ENCODE data around the gene PMS2.

PMS2 gene

DNA sequence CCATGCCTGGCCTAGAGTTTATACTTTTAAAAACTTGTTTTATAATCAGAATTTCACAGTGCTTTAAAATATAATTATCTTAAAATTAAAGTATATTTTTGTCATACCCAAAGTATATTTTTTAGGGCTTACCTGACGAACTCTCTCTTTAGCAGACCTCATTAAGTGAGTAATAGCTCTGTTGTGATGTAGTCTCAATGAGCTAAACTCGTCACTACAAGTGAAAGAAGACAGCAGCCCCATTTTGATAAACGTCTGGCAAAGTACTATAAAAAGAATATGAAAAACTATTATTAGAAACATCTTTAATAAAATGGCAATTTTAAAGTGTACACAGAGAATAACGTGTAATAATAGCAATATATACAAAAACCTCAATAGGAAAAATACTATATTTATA, 40.9 kb upstream of the PMS2 start:
- no peak for TF ChIP-seq ZBTB7A (IDR thresholded peaks at IDR 0.05; ENCODE audit: low read depth)
- TF ChIP-seq, protein P1, sequence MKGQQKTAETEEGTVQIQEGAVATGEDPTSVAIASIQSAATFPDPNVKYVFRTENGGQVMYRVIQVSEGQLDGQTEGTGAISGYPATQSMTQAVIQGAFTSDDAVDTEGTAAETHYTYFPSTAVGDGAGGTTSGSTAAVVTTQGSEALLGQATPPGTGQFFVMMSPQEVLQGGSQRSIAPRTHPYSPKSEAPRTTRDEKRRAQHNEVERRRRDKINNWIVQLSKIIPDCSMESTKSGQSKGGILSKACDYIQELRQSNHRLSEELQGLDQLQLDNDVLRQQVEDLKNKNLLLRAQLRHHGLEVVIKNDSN (IDR thresholded peaks at IDR 0.05): no peak
- no peak for TF ChIP-seq RAD21 (IDR thresholded peaks at IDR 0.05; ENCODE audit: low read depth)
- TF ChIP-seq EGR1 (IDR thresholded peaks at IDR 0.05): no peak

DNA sequence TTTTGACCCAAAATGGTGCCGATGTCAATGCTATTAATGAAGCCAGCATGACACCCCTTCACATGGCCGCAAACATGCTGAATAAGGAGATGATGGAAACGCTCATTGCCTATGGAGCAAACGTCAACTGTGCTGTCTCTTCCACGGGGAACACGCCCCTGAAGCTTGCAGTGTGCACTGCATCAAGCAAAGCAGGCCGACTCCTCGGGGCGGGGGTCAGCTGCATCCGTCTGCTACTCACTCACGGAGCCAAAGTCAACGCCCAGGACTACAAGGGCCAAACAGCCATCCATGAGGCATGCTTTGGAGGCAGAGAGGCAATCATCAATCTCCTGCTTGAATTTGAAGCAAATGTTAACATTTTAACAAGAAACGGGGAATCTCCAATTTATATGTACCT, 26.8 kb upstream of the PMS2 start:
- TF ChIP-seq TCF12 (IDR thresholded peaks at IDR 0.05; ENCODE audit: low read depth) (no peak), ZBTB7A (IDR thresholded peaks at IDR 0.05; ENCODE audit: low read depth) (no peak), NFIC (IDR thresholded peaks at IDR 0.05) (no peak), TEAD4 (IDR thresholded peaks at IDR 0.05) (no peak), CEBPB (IDR thresholded peaks at IDR 0.05) (no peak), YY1 (IDR thresholded peaks at IDR 0.05; ENCODE audit: low read depth) (no peak), EGR1 (IDR thresholded peaks at IDR 0.05) (no peak), EP300 (IDR thresholded peaks at IDR 0.05; ENCODE audit: borderline replicate concordance) (no peak), RAD21 (IDR thresholded peaks at IDR 0.05; ENCODE audit: low read depth) (no peak), TAF1 (IDR thresholded peaks at IDR 0.05; ENCODE audit: low read depth) (no peak), CREB1 (IDR thresholded peaks at IDR 0.05; ENCODE audit: low read depth) (no peak), FOXM1 (IDR thresholded peaks at IDR 0.05; ENCODE audit: borderline replicate concordance, low read depth) (no peak)
- TF ChIP-seq, protein P2, sequence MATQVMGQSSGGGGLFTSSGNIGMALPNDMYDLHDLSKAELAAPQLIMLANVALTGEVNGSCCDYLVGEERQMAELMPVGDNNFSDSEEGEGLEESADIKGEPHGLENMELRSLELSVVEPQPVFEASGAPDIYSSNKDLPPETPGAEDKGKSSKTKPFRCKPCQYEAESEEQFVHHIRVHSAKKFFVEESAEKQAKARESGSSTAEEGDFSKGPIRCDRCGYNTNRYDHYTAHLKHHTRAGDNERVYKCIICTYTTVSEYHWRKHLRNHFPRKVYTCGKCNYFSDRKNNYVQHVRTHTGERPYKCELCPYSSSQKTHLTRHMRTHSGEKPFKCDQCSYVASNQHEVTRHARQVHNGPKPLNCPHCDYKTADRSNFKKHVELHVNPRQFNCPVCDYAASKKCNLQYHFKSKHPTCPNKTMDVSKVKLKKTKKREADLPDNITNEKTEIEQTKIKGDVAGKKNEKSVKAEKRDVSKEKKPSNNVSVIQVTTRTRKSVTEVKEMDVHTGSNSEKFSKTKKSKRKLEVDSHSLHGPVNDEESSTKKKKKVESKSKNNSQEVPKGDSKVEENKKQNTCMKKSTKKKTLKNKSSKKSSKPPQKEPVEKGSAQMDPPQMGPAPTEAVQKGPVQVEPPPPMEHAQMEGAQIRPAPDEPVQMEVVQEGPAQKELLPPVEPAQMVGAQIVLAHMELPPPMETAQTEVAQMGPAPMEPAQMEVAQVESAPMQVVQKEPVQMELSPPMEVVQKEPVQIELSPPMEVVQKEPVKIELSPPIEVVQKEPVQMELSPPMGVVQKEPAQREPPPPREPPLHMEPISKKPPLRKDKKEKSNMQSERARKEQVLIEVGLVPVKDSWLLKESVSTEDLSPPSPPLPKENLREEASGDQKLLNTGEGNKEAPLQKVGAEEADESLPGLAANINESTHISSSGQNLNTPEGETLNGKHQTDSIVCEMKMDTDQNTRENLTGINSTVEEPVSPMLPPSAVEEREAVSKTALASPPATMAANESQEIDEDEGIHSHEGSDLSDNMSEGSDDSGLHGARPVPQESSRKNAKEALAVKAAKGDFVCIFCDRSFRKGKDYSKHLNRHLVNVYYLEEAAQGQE (IDR thresholded peaks at IDR 0.05; ENCODE audit: low read depth): no peak
- TF ChIP-seq, protein P1 (IDR thresholded peaks at IDR 0.05): no peak
- TF ChIP-seq, protein P3, sequence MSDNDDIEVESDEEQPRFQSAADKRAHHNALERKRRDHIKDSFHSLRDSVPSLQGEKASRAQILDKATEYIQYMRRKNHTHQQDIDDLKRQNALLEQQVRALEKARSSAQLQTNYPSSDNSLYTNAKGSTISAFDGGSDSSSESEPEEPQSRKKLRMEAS (IDR thresholded peaks at IDR 0.05): no peak

DNA sequence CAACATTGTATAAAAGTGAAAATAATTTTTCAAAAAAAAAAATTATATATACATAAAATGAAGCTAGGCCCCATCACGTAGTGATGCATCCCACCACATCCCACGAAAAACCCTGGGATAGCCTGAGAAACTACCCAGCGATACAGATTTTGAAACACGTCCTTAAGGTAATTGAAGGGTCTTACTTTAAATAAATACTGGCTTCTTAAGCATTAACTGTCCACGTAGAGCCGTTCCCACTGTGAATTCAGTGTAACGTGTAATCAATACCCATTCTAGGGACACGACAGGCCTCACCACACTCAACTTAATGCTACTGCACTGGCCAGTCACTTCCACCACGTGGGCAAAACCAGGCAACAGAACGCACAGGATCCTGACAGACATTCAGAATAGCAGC, 26.3 kb upstream of the PMS2 start:
- TF ChIP-seq TCF12 (IDR thresholded peaks at IDR 0.05; ENCODE audit: low read depth) (no peak), TAF1 (IDR thresholded peaks at IDR 0.05; ENCODE audit: low read depth) (no peak), EP300 (IDR thresholded peaks at IDR 0.05; ENCODE audit: borderline replicate concordance) (no peak), EGR1 (IDR thresholded peaks at IDR 0.05) (no peak), RAD21 (IDR thresholded peaks at IDR 0.05; ENCODE audit: low read depth) (no peak), TEAD4 (IDR thresholded peaks at IDR 0.05) (no peak), FOXM1 (IDR thresholded peaks at IDR 0.05; ENCODE audit: borderline replicate concordance, low read depth) (no peak), YY1 (IDR thresholded peaks at IDR 0.05; ENCODE audit: low read depth) (no peak), CEBPB (IDR thresholded peaks at IDR 0.05) (no peak), ZBTB7A (IDR thresholded peaks at IDR 0.05; ENCODE audit: low read depth) (no peak)
- TF ChIP-seq, protein P1 (IDR thresholded peaks at IDR 0.05): no peak

DNA sequence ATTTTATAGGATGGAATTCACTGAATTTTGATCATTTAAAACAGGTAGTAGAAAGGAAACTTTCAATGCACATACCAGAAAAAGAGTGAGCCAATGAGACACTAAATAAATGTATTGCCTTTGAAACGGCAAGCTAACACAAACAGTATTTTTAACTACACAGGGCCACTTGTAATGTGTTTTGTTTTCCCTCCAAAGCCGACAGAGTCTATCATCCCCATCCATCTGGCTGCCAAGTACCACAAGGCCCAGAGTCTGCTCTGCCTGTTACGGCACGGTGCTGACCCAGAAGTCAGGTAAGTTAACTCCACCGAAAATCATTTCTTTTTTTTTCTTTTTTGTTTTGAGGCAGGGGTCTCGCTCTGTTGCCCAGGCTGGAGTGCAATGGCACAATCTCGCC, 23.8 kb upstream of the PMS2 start:
- no peak for TF ChIP-seq TAF1 (IDR thresholded peaks at IDR 0.05; ENCODE audit: low read depth)
- TF ChIP-seq RAD21 (IDR thresholded peaks at IDR 0.05; ENCODE audit: low read depth): no peak
- TF ChIP-seq, protein P2 (IDR thresholded peaks at IDR 0.05; ENCODE audit: low read depth): no peak
- TF ChIP-seq YY1 (IDR thresholded peaks at IDR 0.05; ENCODE audit: low read depth): no peak
- no peak for TF ChIP-seq ZBTB7A (IDR thresholded peaks at IDR 0.05; ENCODE audit: low read depth)
- no peak for TF ChIP-seq TCF12 (IDR thresholded peaks at IDR 0.05; ENCODE audit: low read depth)
- TF ChIP-seq FOXM1 (IDR thresholded peaks at IDR 0.05; ENCODE audit: borderline replicate concordance, low read depth): no peak
- TF ChIP-seq CREB1 (IDR thresholded peaks at IDR 0.05; ENCODE audit: low read depth): no peak
- TF ChIP-seq NFIC (IDR thresholded peaks at IDR 0.05): no peak
- TF ChIP-seq EP300 (IDR thresholded peaks at IDR 0.05; ENCODE audit: borderline replicate concordance): no peak
- no peak for TF ChIP-seq CEBPB (IDR thresholded peaks at IDR 0.05)
- no peak for TF ChIP-seq EGR1 (IDR thresholded peaks at IDR 0.05)

DNA sequence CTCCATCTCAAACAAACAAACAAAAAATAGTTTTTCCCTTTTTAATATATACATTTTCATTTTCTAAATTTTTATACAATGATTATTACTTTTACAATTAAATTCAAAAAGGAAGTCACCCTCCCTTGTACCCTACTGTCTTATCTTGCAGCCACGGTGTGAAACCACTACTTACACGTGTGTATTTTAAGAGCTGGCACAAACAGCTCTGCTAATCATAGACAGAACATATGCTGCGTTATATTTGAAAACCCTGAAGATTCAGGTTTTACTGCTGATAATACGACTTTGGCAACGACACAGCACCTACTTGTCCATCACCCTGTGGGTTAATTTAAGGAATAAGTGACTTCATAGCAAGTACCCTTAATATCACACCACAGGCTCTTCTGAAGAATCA, 23.3 kb upstream of the PMS2 start:
- no peak for TF ChIP-seq TEAD4 (IDR thresholded peaks at IDR 0.05)
- TF ChIP-seq, protein P1 (IDR thresholded peaks at IDR 0.05): no peak
- TF ChIP-seq, protein P2 (IDR thresholded peaks at IDR 0.05; ENCODE audit: low read depth): no peak
